HG03460 (cell line): ENCODE results near the gene SMTNL2.
"Not testable (repeated sequence)": the region's sequence is repeated elsewhere in the genome, so short reads cannot be mapped to it uniquely, and the experiment has no call there.

Experiments used
- ATAC-seq: cut with Tn5 transposase; IDR thresholded peaks from one replicate; pipeline ENCODE4 v1.9.1; 2021; ENCODE audit not compliant: unreplicated experiment

The SMTNL2 gene

GRCh38 chr17:4559966-4560365 lies 24.4 kb upstream of the SMTNL2 start:
- no peak for ATAC-seq

- no peak for ATAC-seq
Measured at GRCh38 chr17:4560421-4560820, 23.9 kb upstream of the SMTNL2 start, which contains the start of gene GGT6. Gene GGT6 (minus strand): TSS chr17:4560577. CDS start chr17:4560521, 56 bp downstream.

- no peak for ATAC-seq
Measured at GRCh38 chr17:4560837-4561256, 23.5 kb upstream of the SMTNL2 start.

GRCh38 chr17:4562015-4562969 lies 22.0 kb upstream of the SMTNL2 start:
- no peak for ATAC-seq

- ATAC-seq: no peak
Measured at GRCh38 chr17:4565209-4566141, 18.9 kb upstream of the SMTNL2 start.

- ATAC-seq: no peak
Measured at GRCh38 chr17:4566785-4567184, 17.5 kb upstream of the SMTNL2 start.

GRCh38 chr17:4569591-4569990 lies 14.7 kb upstream of the SMTNL2 start:
- ATAC-seq: no peak

GRCh38 chr17:4572131-4572530 lies 12.2 kb upstream of the SMTNL2 start:
- no peak for ATAC-seq

GRCh38 chr17:4573115-4573514 lies 11.2 kb upstream of the SMTNL2 start:
- ATAC-seq: no peak

- no peak for ATAC-seq
Measured at GRCh38 chr17:4573669-4574068, 10.7 kb upstream of the SMTNL2 start.

GRCh38 chr17:4574448-4575045 lies 9.8 kb upstream of the SMTNL2 start:
- ATAC-seq: no peak

- no peak for ATAC-seq
Measured at GRCh38 chr17:4576161-4576558, 8.2 kb upstream of the SMTNL2 start.

- no peak for ATAC-seq
Measured at GRCh38 chr17:4576729-4577322, 7.5 kb upstream of the SMTNL2 start.

GRCh38 chr17:4577386-4577993 lies 6.8 kb upstream of the SMTNL2 start:
- no peak for ATAC-seq

GRCh38 chr17:4578349-4578748 lies 6.0 kb upstream of the SMTNL2 start:
- ATAC-seq: not testable (repeated sequence)

- no peak for ATAC-seq
Measured at GRCh38 chr17:4579678-4580077, 4.7 kb upstream of the SMTNL2 start.

GRCh38 chr17:4580291-4580690 lies 4.0 kb upstream of the SMTNL2 start:
- no peak for ATAC-seq

- ATAC-seq: no peak
Measured at GRCh38 chr17:4582101-4582501, 2.2 kb upstream of the SMTNL2 start.

- ATAC-seq: no peak
Measured at GRCh38 chr17:4582691-4583090, 1.6 kb upstream of the SMTNL2 start.

- ATAC-seq: no peak
Measured at GRCh38 chr17:4583206-4583605, 1.1 kb upstream of the SMTNL2 start.
